Nephron (organoid): ENCODE results near the gene CTCFL.

ENCODE experiments used
- H3K27ac Mint-ChIP-seq, 3 experiments: 2 replicates each; pipeline ENCODE4 v1.8.0; 2020; ENCODE audit warnings: mixed read lengths in 3 of 3, mild to moderate bottlenecking in 2 of 3, moderate library complexity in 1 of 3
- H3K27me3 Mint-ChIP-seq: 2 replicates; pipeline ENCODE4 v1.8.0; 2021; ENCODE audit warnings: low read depth, mild to moderate bottlenecking, moderate library complexity, mixed read lengths
- H3K36me3 Mint-ChIP-seq: 2 replicates; pipeline ENCODE4 v1.8.0; 2020; ENCODE audit warnings: low read depth, mixed read lengths
- H3K4me1 Mint-ChIP-seq: 2 replicates; pipeline ENCODE4 v1.8.0; 2020; ENCODE audit warnings: mixed read lengths
- H3K4me3 Mint-ChIP-seq, 3 experiments: 2 replicates each; pipeline ENCODE4 v1.8.0; 2020; ENCODE audit warnings: mild to moderate bottlenecking in 3 of 3, mixed read lengths in 3 of 3, moderate library complexity in 2 of 3
- H3K9me3 Mint-ChIP-seq: 2 replicates; pipeline ENCODE4 v1.8.0; 2020; ENCODE audit warnings: mixed read lengths
- CTCF ChIP-seq, 3 experiments: fragments of 200-600 bp; sonication (generic); IDR thresholded peaks; one replicate each; pipeline ENCODE4 v1.5.0; 2021; ENCODE audit warnings: antibody characterized with exemption in 3 of 3; ENCODE audit not compliant: unreplicated experiment in 3 of 3

Gene CTCFL

GRCh38 chr20:57503035-57503658 is 21.8 kb downstream of the CTCFL start:
- Mint-ChIP-seq H3K9me3 (no peaks in the 10 kb centered on the region), H3K27ac (no peak overlapping the region), H3K36me3 (no peaks in the 10 kb centered on the region), H3K27me3 (peaks cover 18% of the 10 kb centered on the region), H3K4me1 (peaks cover 23% of the 10 kb centered on the region), H3K4me3 (no peak overlapping the region)
- TF ChIP-seq CTCF (IDR thresholded peaks at IDR 0.05; ENCODE audit: unreplicated experiment in 3 of 3): no peak

GRCh38 chr20:57502336-57502700 is 22.6 kb downstream of the CTCFL start:
- Mint-ChIP-seq H3K4me3 (no peak overlapping the region), H3K27me3 (peaks cover 23% of the 10 kb centered on the region), H3K4me1 (peaks cover 23% of the 10 kb centered on the region), H3K27ac (no peak overlapping the region), H3K9me3 (no peaks in the 10 kb centered on the region), H3K36me3 (no peaks in the 10 kb centered on the region)
- TF ChIP-seq CTCF (IDR thresholded peaks at IDR 0.05; ENCODE audit: unreplicated experiment in 3 of 3): no peak

- Mint-ChIP-seq H3K27ac (peak overlapping the region in 1 of 3 experiments; percentile 40), H3K9me3 (no peaks in the 10 kb centered on the region), H3K4me1 (peaks cover 23% of the 10 kb centered on the region), H3K27me3 (peaks cover 25% of the 10 kb centered on the region), H3K36me3 (no peaks in the 10 kb centered on the region), H3K4me3 (no peak overlapping the region)
- TF ChIP-seq CTCF (IDR thresholded peaks at IDR 0.05; ENCODE audit: unreplicated experiment in 3 of 3): no peak
Measured at GRCh38 chr20:57501461-57502335, 23.2 kb downstream of the CTCFL start.

- H3K4me3 Mint-ChIP-seq: no peak overlapping the region
- peaks cover 25% of the 10 kb centered on the region for H3K27me3 Mint-ChIP-seq
- H3K4me1 Mint-ChIP-seq: peaks cover 19% of the 10 kb centered on the region
- H3K9me3 Mint-ChIP-seq: no peaks in the 10 kb centered on the region
- no peak for TF ChIP-seq CTCF (IDR thresholded peaks at IDR 0.05; ENCODE audit: unreplicated experiment in 3 of 3)
- H3K27ac Mint-ChIP-seq: no peak overlapping the region
- no peaks in the 10 kb centered on the region for H3K36me3 Mint-ChIP-seq
Measured at GRCh38 chr20:57500962-57501361, 24.0 kb downstream of the CTCFL start.

GRCh38 chr20:57500235-57500634 is 24.7 kb downstream of the CTCFL start:
- peaks cover 26% of the 10 kb centered on the region for H3K27me3 Mint-ChIP-seq
- no peak overlapping the region for H3K4me3 Mint-ChIP-seq
- no peak overlapping the region for H3K27ac Mint-ChIP-seq
- peaks cover 16% of the 10 kb centered on the region for H3K4me1 Mint-ChIP-seq
- no peak for TF ChIP-seq CTCF (IDR thresholded peaks at IDR 0.05; ENCODE audit: unreplicated experiment in 3 of 3)
- H3K9me3 Mint-ChIP-seq: no peaks in the 10 kb centered on the region
- H3K36me3 Mint-ChIP-seq: no peaks in the 10 kb centered on the region
